H9 (cell line): Measurements from ENCODE around the gene RBMS3. TPM values are rescaled to one million over a fixed set of nuclear protein-coding genes. Genes with fewer than 3 reads are reported as not detected.
A peak's percentile ranks its signal among the peaks of the same experiment; 100 is the strongest.

ENCODE experiments used
- DNase-seq: peaks from one replicate; pipeline ENCODE4 v3.0.0-alpha.2; 2017
- H2AFZ ChIP-seq: one replicate; pipeline ENCODE4 v1.6.1; 2013; ENCODE audit warnings: mild to moderate bottlenecking, low read length, control low read depth, moderate library complexity
- H2AK5ac ChIP-seq: 2 replicates; pipeline ENCODE4 v1.6.1; 2013; ENCODE audit warnings: low read length, control low read depth, mixed read lengths; ENCODE audit not compliant: insufficient read length
- H2BK120ac ChIP-seq: one replicate; pipeline ENCODE4 v1.6.1; 2013; ENCODE audit warnings: low read depth, mild to moderate bottlenecking, low read length, control low read depth, inconsistent platforms; ENCODE audit not compliant: poor library complexity, severe bottlenecking
- H2BK12ac ChIP-seq: 2 replicates; pipeline ENCODE4 v1.6.1; 2013; ENCODE audit warnings: low read length, control low read depth, mixed read lengths, low read depth; ENCODE audit not compliant: insufficient read length
- H2BK15ac ChIP-seq: 2 replicates; pipeline ENCODE4 v1.6.1; 2013; ENCODE audit warnings: low read depth, low read length, control low read depth
- H2BK20ac ChIP-seq: one replicate; pipeline ENCODE4 v1.6.1; 2013; ENCODE audit warnings: low read depth, mild to moderate bottlenecking, low read length, control low read depth, inconsistent platforms; ENCODE audit not compliant: poor library complexity, severe bottlenecking
- H2BK5ac ChIP-seq: 2 replicates; pipeline ENCODE4 v1.6.1; 2013; ENCODE audit warnings: low read length, control low read depth, mixed read lengths; ENCODE audit not compliant: insufficient read length
- H3K14ac ChIP-seq: 2 replicates; pipeline ENCODE4 v1.6.1; 2013; ENCODE audit warnings: low read length, control low read depth; ENCODE audit not compliant: insufficient read depth
- H3K18ac ChIP-seq: 2 replicates; pipeline ENCODE4 v1.6.1; 2013; ENCODE audit warnings: low read depth, mild to moderate bottlenecking, mixed read lengths, low read length, control low read depth; ENCODE audit not compliant: insufficient read length
- H3K23ac ChIP-seq: 2 replicates; pipeline ENCODE4 v1.6.1; 2013; ENCODE audit warnings: low read length, control low read depth, mixed read lengths, low read depth; ENCODE audit not compliant: insufficient read length
- H3K23me2 ChIP-seq: 2 replicates; pipeline ENCODE4 v1.6.1; 2013; ENCODE audit warnings: low read depth, mild to moderate bottlenecking, mixed read lengths, low read length, control low read depth; ENCODE audit not compliant: insufficient read length, poor library complexity, severe bottlenecking
- H3K27ac ChIP-seq: 2 replicates; pipeline ENCODE4 v1.5.1; 2013; ENCODE audit warnings: low read length, control low read depth, mixed read lengths, low read depth; ENCODE audit not compliant: insufficient read length
- H3K27me3 ChIP-seq: 2 replicates; pipeline ENCODE4 v1.6.1; 2013; ENCODE audit warnings: low read length, control low read depth, inconsistent platforms; ENCODE audit not compliant: insufficient read depth
- H3K4ac ChIP-seq: 2 replicates; pipeline ENCODE4 v1.6.1; 2013; ENCODE audit warnings: low read depth, mild to moderate bottlenecking, control low read depth, inconsistent platforms, low read length, moderate library complexity
- H3K4me1 ChIP-seq: 2 replicates; pipeline ENCODE4 v1.6.1; 2013; ENCODE audit warnings: low read length, control low read depth, inconsistent platforms; ENCODE audit not compliant: insufficient read depth
- H3K4me2 ChIP-seq: 2 replicates; pipeline ENCODE4 v1.6.1; 2013; ENCODE audit warnings: low read length, control low read depth, mixed read lengths; ENCODE audit not compliant: insufficient read length, insufficient read depth
- H3K56ac ChIP-seq: 2 replicates; pipeline ENCODE4 v1.6.1; 2013; ENCODE audit warnings: low read depth, mild to moderate bottlenecking, mixed read lengths, low read length, control low read depth; ENCODE audit not compliant: insufficient read length
- H3K79me1 ChIP-seq: 2 replicates; pipeline ENCODE4 v1.6.1; 2013; ENCODE audit warnings: low read depth, mild to moderate bottlenecking, moderate library complexity, low read length, control low read depth, inconsistent platforms; ENCODE audit not compliant: insufficient read depth, poor library complexity, severe bottlenecking
- H3K79me2 ChIP-seq: 2 replicates; pipeline ENCODE4 v1.6.1; 2013; ENCODE audit warnings: low read length, control low read depth, inconsistent platforms; ENCODE audit not compliant: insufficient read depth
- H3K9ac ChIP-seq: 2 replicates; pipeline ENCODE4 v1.6.1; 2013; ENCODE audit warnings: low read length, control low read depth, mixed read lengths; ENCODE audit not compliant: insufficient read length; ENCODE audit errors: extremely low read depth
- H3K9me3 ChIP-seq: one replicate; pipeline ENCODE4 v1.6.1; 2013; ENCODE audit warnings: low read depth, low read length, inconsistent platforms; ENCODE audit not compliant: control insufficient read depth
- H3T11ph ChIP-seq: one replicate; pipeline ENCODE4 v1.6.1; 2013; ENCODE audit warnings: mild to moderate bottlenecking, low read length, control low read depth, inconsistent platforms
- H4K20me1 ChIP-seq: one replicate; pipeline ENCODE4 v1.6.1; 2013; ENCODE audit not compliant: control insufficient read depth, insufficient read length, insufficient read depth
- H4K5ac ChIP-seq: 2 replicates; pipeline ENCODE4 v1.6.1; 2013; ENCODE audit warnings: low read depth, mild to moderate bottlenecking, mixed read lengths, low read length, control low read depth; ENCODE audit not compliant: insufficient read length
- H4K8ac ChIP-seq: replicated peaks from 2 replicates; pipeline ENCODE4 v1.6.1; 2013; ENCODE audit warnings: low read length, control low read depth, mixed read lengths, low read depth; ENCODE audit not compliant: insufficient read length
- H4K91ac ChIP-seq: 2 replicates; pipeline ENCODE4 v1.6.1; 2013; ENCODE audit warnings: low read depth, mild to moderate bottlenecking, moderate library complexity, mixed read lengths, low read length, control low read depth; ENCODE audit not compliant: insufficient read length
- H3K27ac Mint-ChIP-seq, 3 experiments: 2 replicates in 2 of 3; 3 replicates in 1 of 3; pipeline ENCODE4 v1.8.0; 2020 to 2021; ENCODE audit warnings: mixed read lengths in 3 of 3, mild to moderate bottlenecking in 1 of 3, moderate library complexity in 1 of 3
- H3K27me3 Mint-ChIP-seq: 2 replicates; pipeline ENCODE4 v1.8.0; 2021; ENCODE audit warnings: low read depth, mild to moderate bottlenecking, moderate library complexity, mixed read lengths
- H3K36me3 Mint-ChIP-seq, 3 experiments: 2 replicates in 2 of 3; 3 replicates in 1 of 3; pipeline ENCODE4 v1.8.0; 2020 to 2021; ENCODE audit warnings: low read depth in 3 of 3, mixed read lengths in 3 of 3; ENCODE audit not compliant: insufficient read depth in 1 of 3
- H3K4me1 Mint-ChIP-seq, 2 experiments: 2 replicates each; pipeline ENCODE4 v1.8.0; 2020; ENCODE audit warnings: mixed read lengths in 2 of 2
- H3K4me3 Mint-ChIP-seq, 2 experiments: 2 replicates in 1 of 2; 3 replicates in 1 of 2; pipeline ENCODE4 v1.8.0; 2020 to 2021; ENCODE audit warnings: mild to moderate bottlenecking in 2 of 2, mixed read lengths in 2 of 2, moderate library complexity in 1 of 2
- H3K9me3 Mint-ChIP-seq, 2 experiments: 2 replicates in 1 of 2; 3 replicates in 1 of 2; pipeline ENCODE4 v1.8.0; 2020; ENCODE audit warnings: mild to moderate bottlenecking in 2 of 2, mixed read lengths in 2 of 2, moderate library complexity in 1 of 2
- WGBS: extraction: QIAGEN DNeasy Blood & Tissue Kit; methylation state at CpG from one replicate; pipeline ENCODE4 v1.1.7; 2013; ENCODE audit warnings: missing lambda C conversion rate, low lambda C conversion rate, mixed read lengths; ENCODE audit not compliant: insufficient read length; ENCODE audit errors: extremely low coverage; 5-methylcytosine and 5-hydroxymethylcytosine counted together
- total RNA-seq: library from RNA; stranded (reverse); gene quantifications from 2 replicates; pipeline ENCODE4 v1.2.1, GENCODE V29; 2021
- TF ChIP-seq, protein P1 (sequence below): fragments of 200-600 bp; sonication (generic); conservative IDR thresholded peaks from 3 replicates; pipeline ENCODE4 v1.8.0; 2021; ENCODE audit warnings: antibody characterized with exemption, mild to moderate bottlenecking

RBMS3 gene
- total RNA-seq, 1 experiment from 2014 or later, result 8.1 TPM

DNA sequence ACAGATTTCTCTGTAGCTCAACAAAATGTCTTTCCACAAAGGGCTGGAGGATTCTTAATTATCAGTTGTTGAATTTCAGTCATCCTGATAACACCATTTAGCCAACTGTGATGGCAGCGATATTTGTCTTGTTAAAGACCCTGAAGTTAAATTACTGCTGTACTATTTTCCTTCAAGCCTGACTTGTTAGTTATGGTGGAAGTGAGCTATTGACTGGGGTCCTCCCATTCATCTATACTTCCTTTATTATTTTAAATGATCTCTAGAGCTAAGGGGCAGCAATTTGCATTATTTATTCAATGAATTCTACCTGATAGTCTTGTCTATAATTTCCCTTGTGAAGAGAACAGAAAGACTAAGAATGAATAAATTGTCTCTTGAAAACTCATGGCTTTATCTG is 64.1 kb downstream of the RBMS3 start:
- no peaks in the 10 kb centered on the region for H3K79me2 ChIP-seq
- no peak overlapping the region for H2AK5ac ChIP-seq
- no CpG with 5 or more reads among the region's 1 CpG for WGBS
- H3K27me3 Mint-ChIP-seq, result no peaks in the 10 kb centered on the region
- no peak overlapping the region for H3K14ac ChIP-seq
- no peak overlapping the region for H2BK15ac ChIP-seq
- no peak overlapping the region for H2BK120ac ChIP-seq
- H3K23me2 ChIP-seq, result no peaks in the 10 kb centered on the region
- TF ChIP-seq, protein P1, sequence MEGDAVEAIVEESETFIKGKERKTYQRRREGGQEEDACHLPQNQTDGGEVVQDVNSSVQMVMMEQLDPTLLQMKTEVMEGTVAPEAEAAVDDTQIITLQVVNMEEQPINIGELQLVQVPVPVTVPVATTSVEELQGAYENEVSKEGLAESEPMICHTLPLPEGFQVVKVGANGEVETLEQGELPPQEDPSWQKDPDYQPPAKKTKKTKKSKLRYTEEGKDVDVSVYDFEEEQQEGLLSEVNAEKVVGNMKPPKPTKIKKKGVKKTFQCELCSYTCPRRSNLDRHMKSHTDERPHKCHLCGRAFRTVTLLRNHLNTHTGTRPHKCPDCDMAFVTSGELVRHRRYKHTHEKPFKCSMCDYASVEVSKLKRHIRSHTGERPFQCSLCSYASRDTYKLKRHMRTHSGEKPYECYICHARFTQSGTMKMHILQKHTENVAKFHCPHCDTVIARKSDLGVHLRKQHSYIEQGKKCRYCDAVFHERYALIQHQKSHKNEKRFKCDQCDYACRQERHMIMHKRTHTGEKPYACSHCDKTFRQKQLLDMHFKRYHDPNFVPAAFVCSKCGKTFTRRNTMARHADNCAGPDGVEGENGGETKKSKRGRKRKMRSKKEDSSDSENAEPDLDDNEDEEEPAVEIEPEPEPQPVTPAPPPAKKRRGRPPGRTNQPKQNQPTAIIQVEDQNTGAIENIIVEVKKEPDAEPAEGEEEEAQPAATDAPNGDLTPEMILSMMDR, result no peak
- H3K36me3 Mint-ChIP-seq, result no peaks in the 10 kb centered on the region
- no peak overlapping the region for H3K27ac ChIP-seq
- H3K56ac ChIP-seq, result no peak overlapping the region
- no peak overlapping the region for H4K8ac ChIP-seq
- H2AFZ ChIP-seq, result no peak overlapping the region
- H3K4me1 ChIP-seq, result peaks cover 6% of the 10 kb centered on the region; the same call in 1 of the 2 replicates
- no peaks in the 10 kb centered on the region for H4K20me1 ChIP-seq
- H4K91ac ChIP-seq, result no peak overlapping the region
- no peaks in the 10 kb centered on the region for H3K9me3 ChIP-seq
- H3T11ph ChIP-seq, result no peak overlapping the region
- H3K4ac ChIP-seq, result no peak overlapping the region
- H2BK12ac ChIP-seq, result no peak overlapping the region
- H3K4me3 Mint-ChIP-seq, result no peak overlapping the region
- no peak overlapping the region for H2BK5ac ChIP-seq
- H3K79me1 ChIP-seq, result no peaks in the 10 kb centered on the region
- no peak overlapping the region for H2BK20ac ChIP-seq
- no peak overlapping the region for H3K9ac ChIP-seq
- H3K4me2 ChIP-seq, result no peak overlapping the region
- H3K9me3 Mint-ChIP-seq, result no peaks in the 10 kb centered on the region
- no peaks in the 10 kb centered on the region for H3K27me3 ChIP-seq
- no peak for DNase-seq
- peak overlapping the region in 2 of 3 experiments; percentile 91 to 95; a peak in 4 of 7 replicates for H3K27ac Mint-ChIP-seq
- H3K4me1 Mint-ChIP-seq, result peaks cover 41 to 55% of the 10 kb centered on the region in 2 experiments
- no peak overlapping the region for H4K5ac ChIP-seq
- no peak overlapping the region for H3K18ac ChIP-seq
- H3K23ac ChIP-seq, result no peak overlapping the region
